BE2C (cell line): ENCODE results near the gene BSG.

Source experiments
- DNase-seq: peaks from one replicate; pipeline ENCODE4 v3.0.0-alpha.2; 2020
- H3K27me3 ChIP-seq: fragments of 250-450 bp; sonication (Bioruptor Pico); 2 replicates; pipeline ENCODE4 v1.5.1; 2020; ENCODE audit warnings: mild to moderate bottlenecking
- H3K36me3 ChIP-seq: fragments of 250-450 bp; sonication (Bioruptor Pico); 2 replicates; pipeline ENCODE4 v1.5.1; 2020; ENCODE audit warnings: mild to moderate bottlenecking
- H3K4me1 ChIP-seq: fragments of 250-450 bp; sonication (Bioruptor Pico); 2 replicates; pipeline ENCODE4 v1.5.1; 2020
- H3K4me3 ChIP-seq: 2 replicates; pipeline ENCODE4 v1.5.1; 2011; ENCODE audit warnings: low read depth, low read length
- H3K9me3 ChIP-seq: fragments of 250-450 bp; sonication (Bioruptor Pico); 2 replicates; pipeline ENCODE4 v1.5.1; 2020
- TF ChIP-seq, protein P1 (sequence below): IDR thresholded peaks from 2 replicates; pipeline ENCODE4 v1.5.1; 2012; ENCODE audit warnings: mild to moderate bottlenecking, low read depth, low read length

Gene BSG

DNA sequence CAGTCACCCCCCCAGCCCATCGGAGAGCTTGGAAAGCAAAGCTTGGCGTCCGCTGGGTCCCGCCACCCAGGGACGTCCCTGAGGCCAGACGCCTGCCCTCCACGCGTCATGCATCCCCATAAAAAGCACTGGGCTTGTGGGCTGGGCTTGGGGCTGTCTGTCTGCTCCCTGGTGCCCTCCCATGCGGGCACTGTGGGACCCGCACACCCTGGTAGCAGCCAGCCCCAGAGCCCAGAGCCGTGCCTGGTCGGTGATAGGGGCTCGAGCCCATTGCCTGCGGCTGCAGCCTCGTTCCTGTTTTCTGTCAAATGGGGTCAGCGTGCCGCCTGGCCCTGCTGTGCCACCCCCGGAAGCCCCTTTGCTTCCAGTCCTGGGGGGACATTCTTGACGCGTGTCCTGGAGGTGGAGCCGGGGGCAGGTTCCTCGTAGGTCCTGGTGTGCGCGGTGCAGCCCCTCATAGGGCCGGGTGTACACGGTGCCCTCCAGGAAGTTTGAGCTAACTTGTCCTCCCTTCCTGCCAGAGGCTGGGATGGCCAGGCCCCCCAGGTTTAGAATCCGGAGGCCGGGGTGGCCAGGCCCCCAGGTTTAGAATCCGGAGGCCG lies 32.9 kb upstream of the BSG start:
- no peaks in the 10 kb centered on the region for H3K27me3 ChIP-seq
- no peak for DNase-seq
- TF ChIP-seq, protein P1, sequence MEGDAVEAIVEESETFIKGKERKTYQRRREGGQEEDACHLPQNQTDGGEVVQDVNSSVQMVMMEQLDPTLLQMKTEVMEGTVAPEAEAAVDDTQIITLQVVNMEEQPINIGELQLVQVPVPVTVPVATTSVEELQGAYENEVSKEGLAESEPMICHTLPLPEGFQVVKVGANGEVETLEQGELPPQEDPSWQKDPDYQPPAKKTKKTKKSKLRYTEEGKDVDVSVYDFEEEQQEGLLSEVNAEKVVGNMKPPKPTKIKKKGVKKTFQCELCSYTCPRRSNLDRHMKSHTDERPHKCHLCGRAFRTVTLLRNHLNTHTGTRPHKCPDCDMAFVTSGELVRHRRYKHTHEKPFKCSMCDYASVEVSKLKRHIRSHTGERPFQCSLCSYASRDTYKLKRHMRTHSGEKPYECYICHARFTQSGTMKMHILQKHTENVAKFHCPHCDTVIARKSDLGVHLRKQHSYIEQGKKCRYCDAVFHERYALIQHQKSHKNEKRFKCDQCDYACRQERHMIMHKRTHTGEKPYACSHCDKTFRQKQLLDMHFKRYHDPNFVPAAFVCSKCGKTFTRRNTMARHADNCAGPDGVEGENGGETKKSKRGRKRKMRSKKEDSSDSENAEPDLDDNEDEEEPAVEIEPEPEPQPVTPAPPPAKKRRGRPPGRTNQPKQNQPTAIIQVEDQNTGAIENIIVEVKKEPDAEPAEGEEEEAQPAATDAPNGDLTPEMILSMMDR = no peak
- peaks cover 26% of the 10 kb centered on the region for H3K36me3 ChIP-seq
- H3K4me3 ChIP-seq = no peak overlapping the region
- H3K9me3 ChIP-seq = no peaks in the 10 kb centered on the region
- H3K4me1 ChIP-seq = no peaks in the 10 kb centered on the region

DNA sequence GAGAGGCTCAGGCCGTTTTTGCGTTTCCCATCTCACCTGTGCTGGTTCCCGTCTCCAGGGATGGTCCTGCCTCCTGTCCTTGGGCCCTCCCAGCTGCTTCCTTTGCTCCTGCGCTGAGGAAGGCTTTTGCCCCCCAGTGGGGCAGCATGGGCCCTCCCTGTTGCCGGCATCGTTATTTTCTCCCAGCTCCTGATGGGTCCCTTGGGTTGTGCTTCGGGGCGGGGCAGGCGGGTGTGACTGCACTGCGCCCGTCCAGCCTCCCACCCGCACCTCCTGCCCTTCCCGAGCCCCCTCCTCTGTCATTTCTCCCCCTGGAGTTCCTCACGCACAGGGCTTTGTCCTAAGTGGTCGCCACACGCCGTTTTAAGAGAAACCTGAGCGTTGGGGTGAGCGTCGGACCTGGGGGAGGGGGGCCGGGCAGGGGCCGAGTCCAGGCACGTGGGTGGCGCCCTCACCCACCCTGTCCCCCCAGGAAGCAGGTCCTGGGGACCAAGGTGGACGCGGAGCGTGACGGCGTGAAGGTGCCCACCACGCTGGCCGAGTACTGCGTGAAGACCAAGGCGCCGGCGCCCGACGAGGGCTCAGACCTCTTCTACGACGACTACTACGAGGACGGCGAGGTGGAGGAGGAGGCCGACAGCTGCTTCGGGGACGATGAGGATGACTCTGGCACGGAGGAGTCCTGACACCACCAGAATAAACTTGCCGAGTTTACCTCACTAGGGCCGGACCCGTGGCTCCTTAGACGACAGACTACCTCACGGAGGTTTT lies 31.3 kb upstream of the BSG start:
- no peaks in the 10 kb centered on the region for H3K4me1 ChIP-seq
- no peaks in the 10 kb centered on the region for H3K27me3 ChIP-seq
- H3K9me3 ChIP-seq = no peaks in the 10 kb centered on the region
- TF ChIP-seq, protein P1 = no peak
- H3K36me3 ChIP-seq = peaks cover 19% of the 10 kb centered on the region
- H3K4me3 ChIP-seq = no peak overlapping the region
- DNase-seq = no peak

DNA sequence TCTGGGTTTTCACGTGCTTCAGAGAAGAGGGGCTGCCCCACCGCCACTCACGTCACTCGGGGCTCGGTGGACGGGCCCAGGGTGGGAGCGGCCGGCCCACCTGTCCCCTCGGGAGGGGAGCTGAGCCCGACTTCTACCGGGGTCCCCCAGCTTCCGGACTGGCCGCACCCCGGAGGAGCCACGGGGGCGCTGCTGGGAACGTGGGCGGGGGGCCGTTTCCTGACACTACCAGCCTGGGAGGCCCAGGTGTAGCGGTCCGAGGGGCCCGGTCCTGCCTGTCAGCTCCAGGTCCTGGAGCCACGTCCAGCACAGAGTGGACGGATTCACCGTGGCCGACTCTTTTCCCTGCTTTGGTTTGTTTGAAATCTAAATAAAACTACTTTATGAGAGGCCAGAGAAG lies 30.7 kb upstream of the BSG start:
- TF ChIP-seq, protein P1 = no peak
- Histone ChIP-seq H3K4me1 (no peaks in the 10 kb centered on the region), H3K9me3 (no peaks in the 10 kb centered on the region), H3K27me3 (no peaks in the 10 kb centered on the region), H3K4me3 (no peak overlapping the region), H3K36me3 (peaks cover 13% of the 10 kb centered on the region)
- DNase-seq = no peak

DNA sequence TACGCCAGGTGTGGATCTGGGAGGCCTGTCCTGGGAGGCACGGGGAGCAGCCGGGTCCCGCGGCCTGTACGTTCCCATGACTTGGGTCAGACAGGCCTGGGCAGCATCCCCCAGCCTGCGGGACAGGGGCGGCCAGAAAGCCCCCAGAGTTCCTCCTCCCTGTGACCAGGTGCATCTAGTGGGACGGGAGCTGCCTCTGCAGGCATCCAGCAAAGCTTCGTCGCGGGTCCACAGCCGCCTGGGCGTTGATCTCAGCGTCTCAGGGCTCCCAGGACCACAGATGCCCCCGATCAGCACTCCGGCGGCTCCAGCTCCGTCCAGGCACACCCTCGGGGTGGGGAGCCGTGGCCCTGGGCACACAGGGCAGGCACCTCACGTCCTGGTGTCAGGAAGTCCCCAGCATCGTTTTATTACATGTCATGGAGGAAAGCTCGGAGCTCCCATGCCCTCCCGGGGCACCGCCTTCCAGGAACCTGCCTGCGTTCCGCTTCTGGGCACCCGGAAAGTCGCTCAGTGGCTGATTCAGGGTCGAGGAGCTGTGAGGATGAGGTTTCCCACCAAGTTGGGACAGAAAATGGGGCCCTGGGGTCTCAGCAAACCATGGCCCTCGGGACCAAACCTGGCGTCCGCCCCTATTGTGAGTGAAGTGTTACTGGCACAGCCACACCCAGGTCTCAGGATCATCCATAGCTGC lies 30.1 kb upstream of the BSG start:
- no peak for DNase-seq
- Histone ChIP-seq H3K4me3 (no peak overlapping the region), H3K9me3 (no peaks in the 10 kb centered on the region), H3K36me3 (peaks cover 9% of the 10 kb centered on the region), H3K27me3 (no peaks in the 10 kb centered on the region), H3K4me1 (no peaks in the 10 kb centered on the region)
- TF ChIP-seq, protein P1 = no peak

DNA sequence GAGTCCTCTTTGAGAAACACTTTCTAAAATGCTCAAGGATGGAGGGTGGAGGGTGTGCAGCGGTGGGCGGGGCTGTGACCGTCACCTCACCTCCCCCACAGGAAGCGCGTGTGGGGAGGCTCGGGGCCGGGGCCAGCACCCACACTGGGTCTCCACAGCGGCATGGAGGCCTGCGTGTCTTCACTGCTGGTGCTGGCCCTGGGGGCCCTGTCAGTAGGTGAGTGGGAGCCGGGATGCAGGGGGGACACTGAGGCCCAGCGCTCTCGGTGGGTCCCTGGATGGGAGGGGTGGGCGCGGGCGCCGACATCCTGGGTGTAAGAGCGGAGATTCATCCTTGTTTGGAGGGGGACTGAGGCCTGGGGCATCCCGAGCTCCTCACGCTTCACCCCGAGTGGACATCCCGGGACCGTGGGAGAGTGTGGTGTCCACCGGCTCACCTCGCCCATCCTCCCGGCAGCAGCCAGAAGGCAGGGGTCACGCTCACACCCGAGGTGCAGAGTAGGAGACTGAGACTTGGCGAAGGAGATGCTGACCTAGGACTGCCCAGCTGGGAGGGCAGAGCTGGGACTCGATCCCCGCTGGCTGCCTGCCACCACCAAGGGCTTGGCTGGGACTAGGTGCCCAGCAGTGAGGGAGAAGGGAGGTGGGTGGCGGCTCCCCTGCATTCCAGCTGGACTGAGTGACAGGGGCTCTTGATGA lies 28.3 kb upstream of the BSG start, which contains the start of gene GZMM:
Gene GZMM (plus strand): TSS at position 144 of the 699 bp plus-strand sequence. CDS start 19 bp downstream, at position 163.
- no peak for DNase-seq
- TF ChIP-seq, protein P1 = no peak
- no peaks in the 10 kb centered on the region for H3K4me1 ChIP-seq
- H3K27me3 ChIP-seq = no peaks in the 10 kb centered on the region
- H3K4me3 ChIP-seq = no peak within 1 kb of the TSS
- H3K9me3 ChIP-seq = no peaks in the 10 kb centered on the region
- H3K36me3 ChIP-seq = peaks cover 3% of the 10 kb centered on the region; the same call in 1 of the 2 replicates
